ENCODE data around the gene LIM2. TPM values are rescaled to one million over a fixed set of nuclear protein-coding genes. Genes with fewer than 3 reads are reported as not detected.

Gene LIM2
- total RNA-seq, 1 experiment from 2014 or later: not detected

DNA sequence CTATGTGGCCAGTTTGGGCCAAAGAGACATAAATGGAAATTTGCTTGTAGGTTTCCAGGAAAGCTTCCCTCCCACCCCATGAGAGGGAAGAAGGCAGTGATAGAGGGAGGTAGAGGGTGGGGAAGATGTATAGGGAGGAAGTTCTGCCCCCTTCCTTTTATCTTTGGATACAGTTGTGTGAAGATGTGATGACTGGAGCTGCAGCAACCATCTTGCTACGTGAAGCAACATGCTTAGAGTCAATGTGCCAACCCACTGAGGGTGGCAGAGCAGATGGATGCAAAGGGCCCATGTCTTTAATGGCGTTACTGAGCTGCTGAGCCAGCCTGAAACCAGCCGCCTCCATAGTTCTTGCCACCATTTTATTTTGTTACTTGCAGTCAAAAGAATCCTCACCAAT, 56.6 kb downstream of the LIM2 start:
- Mint-ChIP-seq H3K4me3 (ENCODE audit: low read depth, unreplicated experiment) (no peak overlapping the region), H3K9me3 (ENCODE audit: low read depth, unreplicated experiment) (peaks cover 6% of the 10 kb centered on the region), H3K27ac (ENCODE audit: unreplicated experiment) (no peak overlapping the region)

DNA sequence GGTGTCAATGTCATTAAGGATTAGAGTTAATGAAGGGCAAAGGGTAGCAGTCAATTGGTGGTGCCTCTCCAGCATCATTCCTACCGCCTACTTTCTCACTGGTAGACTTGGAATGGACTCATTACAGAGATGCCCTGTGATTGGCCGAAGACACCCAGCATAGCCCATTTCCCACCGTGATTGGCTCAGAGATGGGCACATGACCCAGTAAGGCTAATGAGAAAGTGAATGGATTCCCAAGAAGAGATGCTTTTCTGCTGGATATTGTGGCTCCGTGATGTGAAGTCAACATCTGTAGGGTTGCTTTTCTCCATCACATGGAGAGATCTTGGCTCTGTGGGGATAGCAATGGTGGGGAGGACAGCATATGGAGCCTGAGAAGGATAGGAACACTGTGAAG, 57.4 kb downstream of the LIM2 start:
- no TSS peak for BruUV-seq (replicated peaks)
- Mint-ChIP-seq H3K27ac (ENCODE audit: unreplicated experiment) (no peak overlapping the region), H3K4me1 (ENCODE audit: low read depth, unreplicated experiment) (peaks cover 8% of the 10 kb centered on the region), H3K9me3 (ENCODE audit: low read depth, unreplicated experiment) (peaks cover 6% of the 10 kb centered on the region), H3K27me3 (ENCODE audit: unreplicated experiment) (peaks cover 32% of the 10 kb centered on the region), H3K36me3 (ENCODE audit: insufficient read depth, unreplicated experiment) (peaks cover 4% of the 10 kb centered on the region), H3K4me3 (ENCODE audit: low read depth, unreplicated experiment) (no peak overlapping the region)
- no peak for DNase-seq
- TF ChIP-seq, protein P1, sequence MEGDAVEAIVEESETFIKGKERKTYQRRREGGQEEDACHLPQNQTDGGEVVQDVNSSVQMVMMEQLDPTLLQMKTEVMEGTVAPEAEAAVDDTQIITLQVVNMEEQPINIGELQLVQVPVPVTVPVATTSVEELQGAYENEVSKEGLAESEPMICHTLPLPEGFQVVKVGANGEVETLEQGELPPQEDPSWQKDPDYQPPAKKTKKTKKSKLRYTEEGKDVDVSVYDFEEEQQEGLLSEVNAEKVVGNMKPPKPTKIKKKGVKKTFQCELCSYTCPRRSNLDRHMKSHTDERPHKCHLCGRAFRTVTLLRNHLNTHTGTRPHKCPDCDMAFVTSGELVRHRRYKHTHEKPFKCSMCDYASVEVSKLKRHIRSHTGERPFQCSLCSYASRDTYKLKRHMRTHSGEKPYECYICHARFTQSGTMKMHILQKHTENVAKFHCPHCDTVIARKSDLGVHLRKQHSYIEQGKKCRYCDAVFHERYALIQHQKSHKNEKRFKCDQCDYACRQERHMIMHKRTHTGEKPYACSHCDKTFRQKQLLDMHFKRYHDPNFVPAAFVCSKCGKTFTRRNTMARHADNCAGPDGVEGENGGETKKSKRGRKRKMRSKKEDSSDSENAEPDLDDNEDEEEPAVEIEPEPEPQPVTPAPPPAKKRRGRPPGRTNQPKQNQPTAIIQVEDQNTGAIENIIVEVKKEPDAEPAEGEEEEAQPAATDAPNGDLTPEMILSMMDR (IDR thresholded peaks at IDR 0.05; ENCODE audit: unreplicated experiment): no peak
- CTCF ChIA-PET: no interaction called here
- intact Hi-C loops (cut with micrococcal nuclease; ENCODE audit: unreplicated experiment): no loop called here

More for the DNA sequence above, 56.6 kb downstream of the LIM2 start:
- CTCF ChIA-PET: no interaction called here
- Mint-ChIP-seq H3K27me3 (ENCODE audit: unreplicated experiment) (peaks cover 23% of the 10 kb centered on the region), H3K4me1 (ENCODE audit: low read depth, unreplicated experiment) (peaks cover 8% of the 10 kb centered on the region), H3K36me3 (ENCODE audit: insufficient read depth, unreplicated experiment) (peaks cover 4% of the 10 kb centered on the region)
- intact Hi-C loops (cut with micrococcal nuclease; ENCODE audit: unreplicated experiment): no loop called here
- TF ChIP-seq, protein P1 (IDR thresholded peaks at IDR 0.05; ENCODE audit: unreplicated experiment): no peak
- no TSS peak for BruUV-seq (replicated peaks)
- no peak for DNase-seq

Other genes with a start within 250 kb of the LIM2 start
- gene SIGLEC7, start 245.7 kb downstream of the LIM2 start, total RNA-seq (2022): not detected in 2 replicates
- not detected in 2 replicates for gene CD33, start 162.9 kb downstream of the LIM2 start, total RNA-seq (2022)
- not detected in 2 replicates for gene SIGLECL1, start 136.9 kb downstream of the LIM2 start, total RNA-seq (2022)
- not detected in 2 replicates for gene IGLON5, start 76.3 kb downstream of the LIM2 start, total RNA-seq (2022)
- gene VSIG10L, start 45.8 kb downstream of the LIM2 start, total RNA-seq (2022): 3.0 and 3.6 TPM in 2 replicates
- gene ETFB, start 21.6 kb downstream of the LIM2 start, total RNA-seq (2022): 203 and 213 TPM in 2 replicates
- 1.1 and 1.2 TPM in 2 replicates for gene CLDND2, start 19.0 kb downstream of the LIM2 start, total RNA-seq (2022)
- not detected in 2 replicates for gene NKG7, start 15.3 kb downstream of the LIM2 start, total RNA-seq (2022)
- gene C19orf84, start 2.6 kb upstream of the LIM2 start, total RNA-seq (2022): not detected in 2 replicates
- gene SIGLEC10, start 29.7 kb upstream of the LIM2 start, total RNA-seq (2022): not detected in 2 replicates
- not detected in 2 replicates for gene SIGLEC8, start 70.5 kb upstream of the LIM2 start, total RNA-seq (2022)
- not detected in 2 replicates for gene CEACAM18, start 90.6 kb upstream of the LIM2 start, total RNA-seq (2022)
- not detected in 2 replicates for gene SIGLEC12, start 113.8 kb upstream of the LIM2 start, total RNA-seq (2022)
- not detected in 2 replicates for gene SIGLEC6, start 143.7 kb upstream of the LIM2 start, total RNA-seq (2022)
- 10.2 and 16.1 TPM in 2 replicates for gene ZNF175, start 183.3 kb upstream of the LIM2 start, total RNA-seq (2022)
- not detected in 2 replicates for gene SIGLEC5, start 242.4 kb upstream of the LIM2 start, total RNA-seq (2022)

All from Calu3 (cell line).